Naive thymus-derived CD8-positive, alpha-beta T cell (primary cell): ENCODE data around the gene SMIM30. TPM values are rescaled to one million over a fixed set of nuclear protein-coding genes. Genes with fewer than 3 reads are reported as not detected.

Source experiments
- polyA plus RNA-seq, 3 donors: library from polyadenylated mRNA; unstranded; fragments of 300-500 nt; fragmentation: Illumina TruSeq; gene quantifications; one replicate each; pipeline ENCODE4 v1.2.3, GENCODE V29; 2021
- total RNA-seq, 8 experiments: library from RNA in 2 of 8; stranded (reverse) in 2 of 8; gene quantifications; one replicate each; pipeline ENCODE4 v1.2.3 and lab custom pipeline; 2021 to 2026

SMIM30 gene
- total and polyA plus RNA-seq, 5 experiments from 2014 or later: 14.9 to 56.3 (median 36.7) TPM

Other genes with a start within 250 kb of the SMIM30 start
- not detected for gene GPR85, start 31.7 kb downstream of the SMIM30 start, total RNA-seq
- under 1 TPM in 1 of 3 donors, not detected in 2; 0.15 TPM for gene GPR85, start 31.7 kb downstream of the SMIM30 start, polyA plus RNA-seq